ENCODE results near the gene ACAA1.
"Not testable (repeated sequence)": the region's sequence is repeated elsewhere in the genome, so short reads cannot be mapped to it uniquely, and the experiment has no call there.

ACAA1 gene

GRCh38 chr3:38154033-38154494 lies 17.1 kb upstream of the ACAA1 start:
- no peak for DNase-seq

- DNase-seq, result no peak
Measured at GRCh38 chr3:38153221-38153620, 16.3 kb upstream of the ACAA1 start.

- DNase-seq, result no peak
Measured at GRCh38 chr3:38152609-38153008, 15.7 kb upstream of the ACAA1 start.

GRCh38 chr3:38151667-38152265 lies 14.8 kb upstream of the ACAA1 start:
- DNase-seq, result no peak

DNA sequence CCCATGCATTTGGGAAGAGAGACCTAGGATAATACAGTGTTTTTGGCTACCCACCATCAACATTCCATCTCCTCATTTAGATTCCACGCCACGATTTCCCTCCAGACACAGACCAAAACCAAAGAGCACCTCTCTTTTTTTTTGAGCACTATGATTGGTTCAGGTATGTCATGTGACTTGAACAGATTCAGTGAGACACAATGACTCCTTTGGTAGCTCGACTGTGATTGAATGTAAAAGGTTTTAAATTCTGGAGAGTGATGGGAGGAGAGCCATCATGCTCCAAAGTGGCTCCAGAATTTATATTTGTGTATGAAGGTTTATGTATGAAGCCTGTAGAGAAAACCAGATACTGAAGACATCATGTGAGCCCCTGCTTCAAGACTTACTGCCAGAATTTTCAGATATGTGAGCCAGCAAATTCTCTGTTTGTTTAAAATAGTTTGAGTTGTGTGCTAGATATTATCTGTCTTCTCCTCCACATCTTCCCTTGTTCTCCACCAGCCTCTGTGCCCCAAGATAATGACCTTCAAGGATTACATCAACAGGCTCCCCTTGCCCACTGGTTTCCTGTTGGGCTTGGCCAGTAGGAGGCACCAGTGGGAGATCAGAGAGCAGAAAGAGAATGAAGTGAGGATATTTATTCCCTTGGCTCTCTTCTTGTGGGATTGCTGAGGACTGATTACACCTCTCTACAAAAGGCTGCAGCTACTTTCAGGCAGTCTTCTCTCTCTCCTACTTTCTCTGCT lies 14.0 kb upstream of the ACAA1 start:
- DNase-seq, result no peak

DNA sequence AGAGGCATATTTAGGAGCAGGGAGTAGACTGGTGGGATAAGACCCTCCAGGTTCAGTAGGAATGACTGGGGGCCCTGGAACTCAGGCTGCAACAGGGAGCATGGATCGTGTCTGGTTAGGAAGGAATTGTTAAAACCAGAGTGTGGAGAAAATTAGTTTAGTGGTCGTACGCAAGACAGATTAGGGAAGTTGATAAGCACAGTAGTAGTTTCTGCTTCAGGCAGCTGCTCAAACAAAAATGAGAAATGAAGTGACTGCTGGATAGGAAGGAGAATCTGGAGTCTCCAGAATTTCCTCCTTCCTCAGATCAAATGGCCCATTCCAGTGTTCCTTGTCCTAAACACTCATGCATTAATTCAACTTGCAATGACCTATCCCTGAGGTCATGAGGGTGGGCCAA lies 12.8 kb upstream of the ACAA1 start:
- DNase-seq, result peak; percentile 70

DNA sequence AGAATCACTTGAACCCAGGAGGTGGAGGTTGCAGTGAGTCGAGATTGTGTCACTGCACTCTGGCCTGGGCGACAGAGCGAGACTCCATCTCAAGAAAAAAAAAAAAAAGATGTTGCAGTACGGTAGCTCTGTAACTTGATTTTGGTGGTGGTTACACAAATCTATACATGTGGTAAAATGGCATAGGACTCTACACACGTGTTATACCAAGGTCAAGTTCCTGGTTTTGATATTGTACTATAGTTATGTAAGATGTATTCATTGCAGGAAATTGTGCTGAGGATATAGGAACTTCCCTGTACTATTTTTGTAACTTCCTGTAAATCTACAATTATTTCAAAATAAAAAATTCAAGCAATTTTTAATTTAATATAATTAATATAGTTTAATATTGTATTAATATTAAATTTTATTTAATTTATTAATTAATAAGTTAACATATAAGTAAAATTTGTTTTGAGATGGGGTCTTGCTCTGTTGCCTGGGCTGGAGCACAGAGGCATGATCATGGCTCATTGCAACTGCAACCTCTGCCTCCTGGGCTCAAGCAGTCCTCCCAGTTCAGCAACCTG lies 11.5 kb upstream of the ACAA1 start:
- peak; percentile 19 for DNase-seq

DNA sequence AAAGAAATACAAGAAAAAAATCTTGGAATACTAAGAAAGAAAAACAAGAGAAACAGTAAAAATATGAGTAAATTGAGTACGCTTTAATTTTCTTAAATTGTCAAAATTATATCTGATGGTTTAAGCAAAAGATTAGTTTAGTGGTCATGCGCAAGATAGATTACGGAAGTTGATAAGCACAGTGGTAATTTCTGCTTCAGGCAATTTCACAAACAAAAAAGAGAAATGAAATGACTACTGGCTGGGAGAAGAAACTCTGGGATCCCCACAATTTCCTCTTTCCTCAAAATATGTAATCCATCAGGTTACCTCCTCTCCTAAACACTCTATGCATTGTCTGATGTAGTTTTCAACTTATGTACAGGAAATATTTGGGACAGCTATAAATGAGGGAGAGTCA lies 10.5 kb upstream of the ACAA1 start:
- peak; percentile 82 for DNase-seq

GRCh38 chr3:38146504-38146903 lies 9.6 kb upstream of the ACAA1 start:
- DNase-seq, result no peak

- DNase-seq, result no peak
Measured at GRCh38 chr3:38143511-38143910, 6.6 kb upstream of the ACAA1 start.

DNA sequence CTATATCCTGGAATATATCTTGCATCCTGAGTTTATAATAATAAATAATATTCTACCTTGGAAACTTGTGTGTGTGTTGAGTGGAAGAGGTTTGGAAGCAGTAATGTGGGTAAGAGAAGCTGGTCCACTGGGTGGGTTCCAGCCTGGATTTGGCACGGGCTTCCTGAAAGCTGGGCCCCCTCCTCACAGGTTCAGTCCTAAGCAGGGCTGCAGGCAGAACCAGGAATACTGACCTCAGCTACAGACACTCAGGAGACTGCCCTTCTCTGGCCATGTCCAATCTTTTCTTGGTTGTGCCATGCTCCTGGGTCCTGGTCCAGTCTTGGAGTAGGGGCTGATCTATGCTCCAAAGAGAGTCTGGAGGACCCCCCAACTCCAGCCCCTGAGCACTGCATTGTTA lies 6.0 kb upstream of the ACAA1 start:
- DNase-seq, result no peak

DNA sequence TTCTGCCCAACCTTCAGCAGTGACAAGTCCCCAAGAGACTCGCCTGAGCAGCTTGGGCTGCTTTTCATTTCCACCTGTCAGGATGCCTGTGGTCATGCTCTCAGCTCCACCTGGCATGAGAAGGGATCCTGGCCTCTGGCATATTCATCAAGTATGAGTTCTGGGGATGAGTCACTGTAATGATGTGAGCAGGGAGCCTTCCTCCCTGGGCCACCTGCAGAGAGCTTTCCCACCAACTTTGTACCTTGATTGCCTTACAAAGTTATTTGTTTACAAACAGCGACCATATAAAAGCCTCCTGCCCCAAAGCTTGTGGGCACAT lies 5.0 kb upstream of the ACAA1 start:
- DNase-seq, result no peak

- DNase-seq, result no peak
Measured at GRCh38 chr3:38141173-38141951, 4.4 kb upstream of the ACAA1 start.

DNA sequence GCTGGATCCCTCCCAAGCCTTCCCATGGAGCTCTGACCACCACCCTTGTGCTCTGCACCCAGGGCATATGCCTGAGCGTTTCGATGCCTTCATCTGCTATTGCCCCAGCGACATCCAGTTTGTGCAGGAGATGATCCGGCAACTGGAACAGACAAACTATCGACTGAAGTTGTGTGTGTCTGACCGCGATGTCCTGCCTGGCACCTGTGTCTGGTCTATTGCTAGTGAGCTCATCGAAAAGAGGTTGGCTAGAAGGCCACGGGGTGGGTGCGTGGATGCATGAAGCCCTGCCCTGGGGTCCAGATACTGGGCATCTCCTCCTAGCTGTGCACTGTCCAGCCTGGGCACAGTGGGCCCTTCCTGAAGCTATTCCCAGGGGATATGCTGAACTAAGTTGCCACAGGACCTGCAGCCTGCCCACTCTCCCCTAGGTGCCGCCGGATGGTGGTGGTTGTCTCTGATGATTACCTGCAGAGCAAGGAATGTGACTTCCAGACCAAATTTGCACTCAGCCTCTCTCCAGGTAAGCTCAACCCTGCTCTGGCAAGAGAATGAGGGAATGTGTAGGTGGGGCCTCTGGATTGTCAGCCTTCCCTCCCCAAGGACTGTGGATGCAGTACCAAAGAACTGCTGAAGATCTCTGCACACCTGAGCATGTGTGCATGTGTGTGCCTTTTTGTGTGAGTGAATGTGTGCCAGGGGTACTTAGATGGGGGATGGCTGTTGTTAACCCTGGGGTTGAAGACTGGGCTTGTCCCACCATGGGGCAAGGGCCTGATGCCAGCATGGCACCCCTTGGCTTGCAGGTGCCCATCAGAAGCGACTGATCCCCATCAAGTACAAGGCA lies 3.6 kb upstream of the ACAA1 start:
- no peak for DNase-seq

DNA sequence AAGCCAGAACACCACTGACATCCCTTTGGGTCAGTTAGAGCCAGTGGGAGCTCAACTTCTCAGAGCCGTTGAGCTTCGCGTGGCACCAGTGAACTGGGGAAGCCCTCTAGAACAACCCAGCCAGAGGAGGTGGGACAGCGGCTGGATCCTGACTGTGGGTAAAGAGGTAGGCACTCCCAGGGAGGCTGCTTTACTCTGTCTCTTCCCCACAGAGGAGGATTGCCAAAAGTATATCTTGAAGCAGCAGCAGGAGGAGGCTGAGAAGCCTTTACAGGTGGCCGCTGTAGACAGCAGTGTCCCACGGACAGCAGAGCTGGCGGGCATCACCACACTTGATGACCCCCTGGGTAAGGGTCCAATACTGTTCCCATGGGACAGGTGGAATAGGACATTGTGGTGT lies 2.7 kb upstream of the ACAA1 start:
- DNase-seq, result no peak

DNA sequence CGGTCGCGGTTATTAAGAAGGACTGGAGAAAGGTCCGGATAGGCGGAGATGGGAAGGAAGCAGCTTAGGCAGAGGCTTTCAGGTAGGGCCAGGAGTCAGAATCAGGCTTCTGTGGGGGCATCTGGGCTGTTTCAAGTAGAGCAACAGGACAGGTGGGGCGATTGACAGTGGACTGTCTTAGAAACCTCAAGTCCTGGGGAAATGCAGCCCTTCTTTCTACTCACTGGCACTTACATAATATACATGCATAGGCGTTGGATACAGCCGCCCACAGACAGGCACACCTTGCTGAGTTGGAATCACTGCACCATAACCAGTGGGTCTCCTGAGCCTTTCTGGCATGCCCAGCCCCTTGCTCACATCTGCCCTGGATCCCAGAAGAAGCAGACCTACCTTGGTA lies 2.3 kb upstream of the ACAA1 start:
- no peak for DNase-seq

DNA sequence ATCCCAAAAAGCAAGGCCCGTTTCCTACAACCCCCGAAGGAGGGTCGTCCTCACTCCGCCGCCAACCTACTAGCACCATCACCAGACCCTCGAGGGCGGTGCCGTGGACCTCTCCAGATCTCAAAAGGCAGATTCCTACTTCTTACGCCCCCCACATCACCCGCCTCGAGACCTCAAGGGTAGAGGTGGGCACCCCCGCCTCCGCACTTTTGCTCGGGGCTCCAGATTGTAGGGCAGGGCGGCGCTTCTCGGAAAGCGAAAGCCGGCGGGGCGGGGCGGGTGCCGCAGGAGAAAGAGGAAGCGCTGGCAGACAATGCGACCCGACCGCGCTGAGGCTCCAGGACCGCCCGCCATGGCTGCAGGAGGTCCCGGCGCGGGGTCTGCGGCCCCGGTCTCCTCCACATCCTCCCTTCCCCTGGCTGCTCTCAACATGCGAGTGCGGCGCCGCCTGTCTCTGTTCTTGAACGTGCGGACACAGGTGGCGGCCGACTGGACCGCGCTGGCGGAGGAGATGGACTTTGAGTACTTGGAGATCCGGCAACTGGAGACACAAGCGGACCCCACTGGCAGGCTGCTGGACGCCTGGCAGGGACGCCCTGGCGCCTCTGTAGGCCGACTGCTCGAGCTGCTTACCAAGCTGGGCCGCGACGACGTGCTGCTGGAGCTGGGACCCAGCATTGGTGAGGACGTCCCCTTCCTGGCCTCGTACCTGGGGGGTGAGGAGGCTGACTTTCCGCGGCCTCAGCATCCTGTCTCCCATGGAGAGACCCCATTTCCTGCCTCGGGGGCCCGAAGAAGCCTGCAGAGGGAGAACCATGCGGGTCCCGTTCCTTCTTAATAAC lies 1.6 kb upstream of the ACAA1 start, which contains the start of gene MYD88:
MYD88 (plus strand) TSS at position 313 of the 842 bp plus-strand sequence; CDS start at position 353, 40 bp downstream.
- DNase-seq, result peak; percentile 33

DNA sequence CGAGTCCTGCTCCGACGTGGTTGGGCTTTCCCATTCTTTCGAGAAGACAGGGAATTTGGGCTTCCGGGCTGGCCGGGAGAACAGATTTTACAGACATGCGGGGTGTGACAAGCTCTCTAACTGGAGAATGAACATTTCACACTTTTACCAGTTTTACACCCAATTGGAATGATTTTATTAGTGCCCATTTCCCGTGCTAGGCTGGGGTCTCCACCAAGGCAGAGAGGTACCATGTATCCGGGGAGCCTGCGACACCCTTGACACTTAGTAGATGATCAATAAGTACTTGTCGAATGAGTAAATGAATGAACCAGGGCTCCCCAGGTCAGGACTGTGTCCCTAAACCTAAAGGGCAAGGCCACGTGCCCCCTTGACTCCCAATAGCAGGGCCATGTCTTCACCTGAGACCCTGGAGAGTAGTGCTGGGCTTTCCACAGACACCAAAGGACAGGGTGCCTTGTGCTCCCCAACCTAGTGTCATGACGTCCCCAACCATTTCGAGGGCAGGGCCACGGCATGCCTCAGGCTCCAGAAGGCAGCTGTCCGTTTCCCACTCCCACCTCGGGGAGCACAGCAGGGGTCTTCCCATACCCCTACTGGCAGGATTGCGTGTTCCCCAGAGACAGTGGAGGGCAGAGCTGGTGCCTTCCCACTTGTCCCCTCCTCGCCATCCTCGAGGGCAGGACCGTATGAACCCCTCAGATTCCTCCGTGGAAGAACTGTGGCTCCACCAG lies 855 bp upstream of the ACAA1 start:
- DNase-seq, result no peak

- DNase-seq, result no peak
Measured at GRCh38 chr3:38136393-38136776, 542 bp downstream of the ACAA1 start.

DNA sequence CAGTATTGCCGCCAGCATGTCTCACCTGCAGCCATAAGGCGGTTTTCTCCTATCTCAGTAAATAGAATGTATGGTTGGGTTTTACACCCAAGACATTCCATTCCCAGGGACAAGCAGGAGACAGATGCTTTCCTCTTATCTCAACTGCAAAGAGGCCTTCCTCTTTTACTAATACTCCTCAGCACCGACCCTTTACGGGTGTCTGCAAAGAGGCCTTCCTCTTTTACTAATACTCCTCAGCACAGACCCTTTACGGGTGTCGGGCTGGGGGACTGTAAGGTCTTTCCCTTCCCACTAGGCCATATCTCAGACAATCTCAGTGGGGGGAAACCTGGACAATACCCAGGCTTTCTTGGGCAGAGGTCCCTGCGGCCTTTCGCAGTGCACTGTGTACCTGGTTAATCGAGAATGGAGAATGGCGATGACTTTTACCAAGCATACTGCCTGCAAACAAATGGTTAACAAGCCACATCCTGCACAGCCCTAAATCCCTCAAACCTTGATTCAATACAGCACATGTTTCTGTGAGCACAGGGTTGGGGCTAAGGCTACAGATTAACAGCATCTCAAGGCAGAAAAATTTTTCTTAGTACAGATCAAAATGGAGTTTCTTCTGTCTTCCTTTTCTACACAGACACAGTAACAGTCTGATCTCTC lies 1.2 kb downstream of the ACAA1 start:
- DNase-seq, result not testable (repeated sequence)
